Stomach (tissue), 9 donors: ENCODE data around the gene CRACR2B. TPM values are rescaled to one million over a fixed set of nuclear protein-coding genes. Genes with fewer than 3 reads are reported as not detected.

ENCODE experiments used
- DNase-seq, 2 donors: peaks; one replicate each; pipeline versions ENCODE4 v3.0.0 to v3.0.0-alpha.2; 2013 to 2019
- H3K27ac ChIP-seq, 5 donors: fragments of 200-600 bp in 4 of 5; sonication (generic) in 4 of 5; one replicate each; pipeline ENCODE4 v1.5.1; 2013 to 2019; ENCODE audit warnings: mild to moderate bottlenecking in 1 of 5, moderate library complexity in 1 of 5
- H3K27me3 ChIP-seq, 3 donors: fragments of 200-600 bp; sonication (generic); one replicate each; pipeline ENCODE4 v1.5.1; 2017 to 2019; ENCODE audit warnings: mixed run types in 1 of 3
- H3K36me3 ChIP-seq, 4 donors: fragments of 200-600 bp; sonication (generic); 1 replicate in 3 of 4; 2 replicates in 1 of 4; pipeline ENCODE4 v1.5.1; 2016 to 2019
- H3K4me1 ChIP-seq, 4 donors: fragments of 200-600 bp; sonication (generic); one replicate each; pipeline ENCODE4 v1.5.1; 2016 to 2019
- H3K4me3 ChIP-seq, 4 donors: fragments of 200-600 bp; sonication (generic) in 3 of 4; one replicate each; pipeline ENCODE4 v1.5.1; 2016 to 2019; ENCODE audit warnings: mild to moderate bottlenecking in 1 of 4
- H3K9me3 ChIP-seq, 4 donors: fragments of 200-600 bp; sonication (generic); one replicate each; pipeline ENCODE4 v1.5.1; 2016 to 2019
- CTCF ChIP-seq, 7 experiments: fragments of 450-650 bp in 4 of 7; fragments of 200-600 bp in 3 of 7; sonication (generic) in 3 of 7; IDR thresholded peaks; one replicate each; pipeline ENCODE4 v1.5.1; 2016 to 2019; ENCODE audit warnings: antibody characterized with exemption in 7 of 7, control low read depth in 2 of 7, mild to moderate bottlenecking in 1 of 7
- EP300 ChIP-seq: sonication (generic); formaldehyde crosslinking; IDR thresholded peaks from one replicate; pipeline ENCODE4 v1.6.1; 2017; ENCODE audit warnings: antibody characterized with exemption
- POLR2A ChIP-seq, 4 donors: fragments of 450-650 bp; IDR thresholded peaks; one replicate each; pipeline ENCODE4 v1.6.1; 2016; ENCODE audit warnings: antibody characterized with exemption in 4 of 4, control low read depth in 2 of 4, mild to moderate bottlenecking in 1 of 4, moderate library complexity in 1 of 4
- POLR2AphosphoS5 ChIP-seq, 3 donors: sonication (generic); formaldehyde crosslinking; IDR thresholded peaks; one replicate each; pipeline ENCODE4 v1.6.1; 2016; ENCODE audit warnings: antibody characterized with exemption in 3 of 3
- WGBS, 5 donors: extraction: QIAGEN DNeasy Blood & Tissue Kit in 3 of 5; methylation state at CpG; one replicate each; pipeline versions ENCODE4 v1.1.5 to v1.1.7; 2013 to 2018; 5-methylcytosine and 5-hydroxymethylcytosine counted together
- intact Hi-C: fragments of 100-400 bp; cut with DNase I; formaldehyde crosslinking; loops from one replicate; pipeline ENCODE4 v1.15.1; 2023; ENCODE audit warnings: low total_unique reads
- polyA plus RNA-seq, 3 donors: library from polyadenylated mRNA; stranded (reverse); fragments of 200-250 nt; gene quantifications; one replicate each; pipeline ENCODE4 v1.2.3, GENCODE V29; 2013
- total RNA-seq, 5 donors: library from RNA; depleted of rRNA; stranded (reverse); fragments of >200 nt; gene quantifications; one replicate each; pipeline versions ENCODE4 v1.1.0 to v1.2.3, GENCODE V29; 2014 to 2016
- donor health status: healthy with polysubstance abuse.
- donor health status: Bipolar disorder and iron deficiency.
- donor health status: healthy.

CRACR2B gene
- total and polyA plus RNA-seq, 8 donors = 12.7 to 556 (median 126) TPM

- DNase-seq = no peak
- H3K4me1 ChIP-seq = no peaks in the 10 kb centered on the region
- intact Hi-C loops = no loop called here
- no peaks in the 10 kb centered on the region for H3K27me3 ChIP-seq
- TF ChIP-seq POLR2A (IDR thresholded peaks at IDR 0.05) (no peak), CTCF (IDR thresholded peaks at IDR 0.05) (no peak), POLR2AphosphoS5 (IDR thresholded peaks at IDR 0.05) (no peak), EP300 (no peak)
- WGBS, 5 donors = 65 to 79% (median 77%) methylated on average over 5 to 9 of the region's 9 CpGs
- H3K4me3 ChIP-seq = no peak overlapping the region
- no peak overlapping the region for H3K27ac ChIP-seq
- H3K9me3 ChIP-seq = no peaks in the 10 kb centered on the region
- H3K36me3 ChIP-seq = peaks cover 3 to 55% (median 26%) of the 10 kb centered on the region in 4 donors
These were observed 43.8 kb downstream of the CRACR2B start for GRCh38 chr11:871472-871871.

- TF ChIP-seq EP300 = no peak
- no peak for TF ChIP-seq POLR2AphosphoS5 (IDR thresholded peaks at IDR 0.05)
- no peak for TF ChIP-seq CTCF (IDR thresholded peaks at IDR 0.05)
- TF ChIP-seq POLR2A (IDR thresholded peaks at IDR 0.05) = no peak
These were observed 45.1 kb downstream of the CRACR2B start for GRCh38 chr11:872799-873198.

GRCh38 chr11:873706-874105 is 46.0 kb downstream of the CRACR2B start:
- TF ChIP-seq POLR2A (IDR thresholded peaks at IDR 0.05) = no peak
- TF ChIP-seq EP300 = no peak
- TF ChIP-seq POLR2AphosphoS5 (IDR thresholded peaks at IDR 0.05) = no peak
- TF ChIP-seq CTCF (IDR thresholded peaks at IDR 0.05) = no peak
- H3K4me1 ChIP-seq = no peaks in the 10 kb centered on the region
- H3K27ac ChIP-seq = no peak overlapping the region
- no peak overlapping the region for H3K4me3 ChIP-seq
- 68 to 73% (median 69%) methylated on average over 11 to 12 of the region's 12 CpGs for WGBS, 5 donors
- intact Hi-C loops = no loop called here
- no peaks in the 10 kb centered on the region for H3K27me3 ChIP-seq
- no peaks in the 10 kb centered on the region for H3K9me3 ChIP-seq
- peak in 1 of 2 donors; percentile 60 for DNase-seq
- H3K36me3 ChIP-seq = peaks cover 0 to 47% (median 27%) of the 10 kb centered on the region in 4 donors

More at GRCh38 chr11:872799-873198, 45.1 kb downstream of the CRACR2B start:
- no peaks in the 10 kb centered on the region for H3K9me3 ChIP-seq
- H3K4me1 ChIP-seq = no peaks in the 10 kb centered on the region
- H3K36me3 ChIP-seq = peaks cover 0 to 47% (median 24%) of the 10 kb centered on the region in 4 donors
- no peak for DNase-seq
- no peak overlapping the region for H3K27ac ChIP-seq
- intact Hi-C loops = no loop called here
- H3K4me3 ChIP-seq = no peak overlapping the region
- WGBS, 5 donors = 87 to 92% (median 89%) methylated on average over 8 to 9 of the region's 9 CpGs; no CpG with 5 or more reads in 1 of the 5 donors
- H3K27me3 ChIP-seq = no peaks in the 10 kb centered on the region

GRCh38 chr11:875203-875602 is 47.5 kb downstream of the CRACR2B start:
- 80 to 93% (median 84%) methylated on average over 3 to 16 of the region's 16 CpGs for WGBS, 5 donors

More at GRCh38 chr11:875203-875602, 47.5 kb downstream of the CRACR2B start:
- Histone ChIP-seq H3K27ac (no peak overlapping the region), H3K27me3 (no peaks in the 10 kb centered on the region), H3K4me1 (no peaks in the 10 kb centered on the region), H3K9me3 (no peaks in the 10 kb centered on the region), H3K4me3 (no peak overlapping the region), H3K36me3 (peaks cover 3 to 46% (median 31%) of the 10 kb centered on the region in 4 donors)
- DNase-seq = no peak
- no peak for TF ChIP-seq POLR2AphosphoS5 (IDR thresholded peaks at IDR 0.05)
- no peak for TF ChIP-seq CTCF (IDR thresholded peaks at IDR 0.05)
- no peak for TF ChIP-seq POLR2A (IDR thresholded peaks at IDR 0.05)
- TF ChIP-seq EP300 = no peak
- intact Hi-C loops = no loop called here
